D721Med (cell line): ENCODE data around the gene HMX3.

ENCODE experiments used
- DNase-seq: peaks from one replicate; pipeline ENCODE4 v3.0.0; 2011; ENCODE audit warnings: low spot score; ENCODE audit not compliant: insufficient read length
- FAIRE-seq: peaks from 2 replicates; lab custom pipeline; 2011; peaks lifted over from hg19 to GRCh38; lab: Jason Lieb, UNC
- CTCF ChIP-seq: IDR thresholded peaks from 2 replicates; pipeline ENCODE4 v1.5.1; 2012; ENCODE audit warnings: mild to moderate bottlenecking, control low read depth; ENCODE audit not compliant: insufficient read depth; ENCODE audit errors: missing control alignments

The HMX3 gene

GRCh38 chr10:123117644-123118417, 17.9 kb upstream of the HMX3 start:
- FAIRE-seq (no peak), DNase-seq (no peak)
- no peak for TF ChIP-seq CTCF

- TF ChIP-seq CTCF: no peak
Measured at GRCh38 chr10:123119081-123119480, 16.7 kb upstream of the HMX3 start.

GRCh38 chr10:123126246-123126645, 9.5 kb upstream of the HMX3 start:
- DNase-seq (no peak), FAIRE-seq (no peak)
- no peak for TF ChIP-seq CTCF

More at GRCh38 chr10:123119081-123119480, 16.7 kb upstream of the HMX3 start:
- DNase-seq: no peak
- FAIRE-seq: no peak

- DNase-seq (no peak), FAIRE-seq (no peak)
- no peak for TF ChIP-seq CTCF
Measured at GRCh38 chr10:123129618-123130271, 6.0 kb upstream of the HMX3 start.

GRCh38 chr10:123132576-123133477, 2.9 kb upstream of the HMX3 start:
- no peak for DNase-seq
- FAIRE-seq: no peak

More at GRCh38 chr10:123132576-123133477, 2.9 kb upstream of the HMX3 start:
- peak; percentile 94 for TF ChIP-seq CTCF
